ENCODE results near the gene ENO3. TPM values are rescaled to one million over a fixed set of nuclear protein-coding genes. Genes with fewer than 3 reads are reported as not detected.

Gene ENO3
- total and polyA plus RNA-seq, 11 donors, result 253 to 1,459 (median 668) TPM

GRCh38 chr17:4969047-4969550, 18.2 kb downstream of the ENO3 start:
- TF ChIP-seq POLR2A (IDR thresholded peaks at IDR 0.05) (no peak), CTCF (IDR thresholded peaks at IDR 0.05) (no peak)
- DNase-seq (peak in 1 of 5 donors; percentile 47), ATAC-seq (peak in 1 of 4 donors; percentile 2)
- WGBS, 4 donors, result 74 to 78% (median 74%) methylated on average over 11 to 15 of the region's 15 CpGs
- peaks cover 0 to 61% (median 45%) of the 10 kb centered on the region in 12 donors for H3K4me1 ChIP-seq
- no peaks in the 10 kb centered on the region for H3K9me3 ChIP-seq
- H3K36me3 ChIP-seq, result peaks cover 0 to 54% (median 47%) of the 10 kb centered on the region in 9 donors
- H3K4me3 ChIP-seq, result peak overlapping the region in 9 of 12 donors; percentile 60 to 83 (median 71)
- no peaks in the 10 kb centered on the region for H3K27me3 ChIP-seq
- intact Hi-C loops (cut with DNase I), result loop anchor here in 2 of 10 donors (2.0 to 5.0 kb wide), 3 partner anchors 18 to 62 kb away; partner anchors contain the start of genes CAMTA2 (in 1 of the 2) and ENO3 (in 1 of the 2)
- peak overlapping the region in 11 of 12 donors; percentile 89 to 99 (median 97) for H3K27ac ChIP-seq

GRCh38 chr17:4969551-4970173, 18.7 kb downstream of the ENO3 start:
- Histone ChIP-seq H3K4me3 (peak overlapping the region in 2 of 12 donors; percentile 67 to 83), H3K36me3 (peaks cover 0 to 60% (median 53%) of the 10 kb centered on the region in 9 donors), H3K4me1 (peaks cover 0 to 67% (median 49%) of the 10 kb centered on the region in 12 donors), H3K27me3 (no peaks in the 10 kb centered on the region), H3K9me3 (no peaks in the 10 kb centered on the region), H3K27ac (peak overlapping the region in 5 of 12 donors; percentile 89 to 99 (median 96))
- intact Hi-C loops (cut with DNase I), result loop anchor here in 4 of 10 donors (2.0 to 5.0 kb wide), 5 partner anchors 17 to 62 kb away; partner anchors contain the start of genes CAMTA2 (in 1 of the 4) and ENO3 (in 1 of the 4)
- no peak for TF ChIP-seq CTCF (IDR thresholded peaks at IDR 0.05)
- no peak for TF ChIP-seq POLR2A (IDR thresholded peaks at IDR 0.05)
- no peak for DNase-seq
- ATAC-seq, result no peak
- WGBS, 4 donors, result 79 to 87% (median 84%) methylated on average over 16 of the region's 16 CpGs

GRCh38 chr17:4970273-4970672, 19.4 kb downstream of the ENO3 start:
- H3K4me3 ChIP-seq, result no peak overlapping the region
- WGBS, 4 donors, result 90 to 92% (median 91%) methylated on average over 8 of the region's 8 CpGs
- no peaks in the 10 kb centered on the region for H3K27me3 ChIP-seq
- peaks cover 0 to 66% (median 56%) of the 10 kb centered on the region in 9 donors for H3K36me3 ChIP-seq
- H3K27ac ChIP-seq, result peak overlapping the region in 5 of 12 donors; percentile 39 to 99 (median 96)
- no peak for TF ChIP-seq POLR2A (IDR thresholded peaks at IDR 0.05)
- TF ChIP-seq CTCF (IDR thresholded peaks at IDR 0.05), result no peak
- ATAC-seq, result no peak
- intact Hi-C loops (cut with DNase I), result loop anchor here in 2 of 10 donors (5.0 kb wide), 2 partner anchors 33 to 53 kb away; no protein-coding TSS in a partner anchor
- DNase-seq, result no peak
- peaks cover 0 to 66% (median 47%) of the 10 kb centered on the region in 12 donors for H3K4me1 ChIP-seq
- no peaks in the 10 kb centered on the region for H3K9me3 ChIP-seq

GRCh38 chr17:4971826-4972225, 20.9 kb downstream of the ENO3 start:
- no peak for DNase-seq
- H3K27ac ChIP-seq, result peak overlapping the region in 5 of 12 donors; percentile 61 to 82 (median 73)
- TF ChIP-seq CTCF (IDR thresholded peaks at IDR 0.05) (no peak), POLR2A (IDR thresholded peaks at IDR 0.05) (no peak)
- peaks cover 0 to 76% (median 70%) of the 10 kb centered on the region in 9 donors for H3K36me3 ChIP-seq
- 80 to 91% (median 89%) methylated on average over 6 of the region's 6 CpGs for WGBS, 4 donors
- intact Hi-C loops (cut with DNase I), result loop anchor here in 2 of 10 donors (5.0 kb wide), 2 partner anchors 35 to 55 kb away; no protein-coding TSS in a partner anchor
- no peak for ATAC-seq
- H3K4me3 ChIP-seq, result no peak overlapping the region
- H3K27me3 ChIP-seq, result no peaks in the 10 kb centered on the region
- peaks cover 0 to 54% (median 37%) of the 10 kb centered on the region in 12 donors for H3K4me1 ChIP-seq
- H3K9me3 ChIP-seq, result no peaks in the 10 kb centered on the region
